Suprapubic skin (tissue), 4 donors: ENCODE results near the gene PLXNC1.

ENCODE experiments used
- POLR2A ChIP-seq, 2 donors: fragments of 450-650 bp; IDR thresholded peaks; one replicate each; pipeline ENCODE4 v1.6.1; 2017; ENCODE audit warnings: antibody characterized with exemption in 2 of 2, mild to moderate bottlenecking in 2 of 2, moderate library complexity in 2 of 2
- POLR2AphosphoS5 ChIP-seq, 3 donors: sonication (generic); formaldehyde crosslinking; IDR thresholded peaks; one replicate each; pipeline ENCODE4 v1.6.1; 2017; ENCODE audit warnings: antibody characterized with exemption in 3 of 3
- TF ChIP-seq, protein P1 (sequence below), 2 donors: fragments of 200-600 bp in 1 of 2; fragments of 450-650 bp in 1 of 2; sonication (generic) in 1 of 2; IDR thresholded peaks; one replicate each; pipeline ENCODE4 v1.5.1; 2016 to 2019; ENCODE audit warnings: antibody characterized with exemption in 2 of 2, mild to moderate bottlenecking in 1 of 2, moderate library complexity in 1 of 2

DNA sequence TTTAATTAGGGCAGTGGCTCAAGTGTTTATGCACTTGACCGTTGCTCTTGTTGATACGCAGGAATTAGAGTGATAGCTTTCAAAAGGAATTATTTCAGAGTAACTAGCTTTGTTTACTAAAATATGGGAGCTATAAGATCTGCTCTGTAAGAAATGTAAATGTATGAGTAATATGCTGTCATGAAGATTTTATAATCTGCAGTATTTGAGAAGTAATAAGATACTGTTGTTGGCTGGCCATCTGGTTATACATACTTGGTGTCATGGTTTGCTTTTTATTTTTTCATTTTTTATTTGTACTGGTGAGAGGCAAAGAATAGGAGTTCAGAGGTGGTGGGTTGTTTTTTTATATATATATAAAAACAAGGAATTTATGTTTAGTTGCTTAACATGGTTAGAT lies 58.5 kb downstream of the PLXNC1 start:
- TF ChIP-seq, protein P1, sequence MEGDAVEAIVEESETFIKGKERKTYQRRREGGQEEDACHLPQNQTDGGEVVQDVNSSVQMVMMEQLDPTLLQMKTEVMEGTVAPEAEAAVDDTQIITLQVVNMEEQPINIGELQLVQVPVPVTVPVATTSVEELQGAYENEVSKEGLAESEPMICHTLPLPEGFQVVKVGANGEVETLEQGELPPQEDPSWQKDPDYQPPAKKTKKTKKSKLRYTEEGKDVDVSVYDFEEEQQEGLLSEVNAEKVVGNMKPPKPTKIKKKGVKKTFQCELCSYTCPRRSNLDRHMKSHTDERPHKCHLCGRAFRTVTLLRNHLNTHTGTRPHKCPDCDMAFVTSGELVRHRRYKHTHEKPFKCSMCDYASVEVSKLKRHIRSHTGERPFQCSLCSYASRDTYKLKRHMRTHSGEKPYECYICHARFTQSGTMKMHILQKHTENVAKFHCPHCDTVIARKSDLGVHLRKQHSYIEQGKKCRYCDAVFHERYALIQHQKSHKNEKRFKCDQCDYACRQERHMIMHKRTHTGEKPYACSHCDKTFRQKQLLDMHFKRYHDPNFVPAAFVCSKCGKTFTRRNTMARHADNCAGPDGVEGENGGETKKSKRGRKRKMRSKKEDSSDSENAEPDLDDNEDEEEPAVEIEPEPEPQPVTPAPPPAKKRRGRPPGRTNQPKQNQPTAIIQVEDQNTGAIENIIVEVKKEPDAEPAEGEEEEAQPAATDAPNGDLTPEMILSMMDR (IDR thresholded peaks at IDR 0.05), result no peak
- TF ChIP-seq POLR2A (IDR thresholded peaks at IDR 0.05) (no peak), POLR2AphosphoS5 (IDR thresholded peaks at IDR 0.05) (no peak)
